C4-2B (cell line): ENCODE data around the gene ADAP1.

Experiments used
- H3K27ac ChIP-seq: fragments of 450-650 bp; 2 replicates; pipeline ENCODE4 v1.5.1; 2017
- CTCF ChIP-seq: fragments of 450-650 bp; conservative IDR thresholded peaks from 2 replicates; pipeline ENCODE4 v1.5.1; 2017; ENCODE audit warnings: mild to moderate bottlenecking
- ZFX ChIP-seq: fragments of 450-650 bp; IDR thresholded peaks from 2 replicates; pipeline ENCODE4 v1.6.1; 2017

ADAP1 gene

DNA sequence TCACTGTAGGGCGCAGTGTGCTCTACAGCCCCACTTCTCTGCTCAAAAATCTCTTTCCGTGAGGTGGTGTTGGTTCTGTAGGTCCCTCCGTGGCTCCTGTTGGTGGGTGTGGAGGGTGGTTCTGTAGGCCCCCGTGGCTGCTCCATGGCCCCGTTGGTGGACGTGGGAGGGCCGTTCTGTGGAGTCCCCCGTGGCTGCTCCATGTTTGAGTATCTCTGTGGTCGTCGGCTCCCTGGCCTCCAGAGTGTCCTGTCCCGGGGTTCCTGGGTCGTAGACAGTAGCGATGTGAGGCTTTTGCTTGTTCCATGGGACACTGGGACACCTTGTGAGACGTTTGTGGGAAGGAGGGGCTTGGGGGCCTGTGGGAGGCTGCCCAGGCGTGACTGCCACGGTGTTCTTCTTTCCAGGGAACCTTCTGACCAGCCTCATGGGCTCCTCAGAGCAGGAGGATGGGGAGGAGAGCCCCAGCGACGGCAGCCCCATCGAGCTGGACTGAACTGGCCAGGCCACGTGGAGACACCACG, 59.5 kb downstream of the ADAP1 start:
- TF ChIP-seq CTCF (no peak), ZFX (no peak)
- no peak overlapping the region for H3K27ac ChIP-seq

GRCh38 chr7:894164-894867, 60.2 kb downstream of the ADAP1 start:
- H3K27ac ChIP-seq = no peak overlapping the region
- TF ChIP-seq CTCF (no peak), ZFX (no peak)

DNA sequence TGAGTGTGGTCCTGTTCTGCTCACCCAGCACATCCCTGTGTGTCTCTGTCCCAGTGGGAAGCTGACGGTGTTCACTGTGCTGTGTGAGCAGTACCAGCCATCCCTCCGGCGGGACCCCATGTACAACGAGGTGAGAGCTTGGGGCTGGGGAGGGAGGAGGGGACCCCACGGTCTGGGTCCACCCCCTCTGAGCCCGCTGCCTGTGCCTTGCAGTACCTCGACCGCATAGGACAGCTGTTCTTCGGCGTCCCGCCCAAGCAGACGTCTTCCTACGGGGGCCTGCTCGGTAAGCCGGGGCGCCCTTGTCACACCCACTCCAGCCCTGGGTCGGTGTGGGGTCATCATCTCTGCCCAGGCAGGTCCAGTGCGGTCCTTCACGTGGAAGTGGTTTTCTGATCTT, 60.8 kb downstream of the ADAP1 start:
- H3K27ac ChIP-seq = no peak overlapping the region
- TF ChIP-seq ZFX (no peak), CTCF (no peak)

GRCh38 chr7:892648-893593, 61.6 kb downstream of the ADAP1 start:
- H3K27ac ChIP-seq = no peak overlapping the region
- TF ChIP-seq CTCF (no peak), ZFX (no peak)

DNA sequence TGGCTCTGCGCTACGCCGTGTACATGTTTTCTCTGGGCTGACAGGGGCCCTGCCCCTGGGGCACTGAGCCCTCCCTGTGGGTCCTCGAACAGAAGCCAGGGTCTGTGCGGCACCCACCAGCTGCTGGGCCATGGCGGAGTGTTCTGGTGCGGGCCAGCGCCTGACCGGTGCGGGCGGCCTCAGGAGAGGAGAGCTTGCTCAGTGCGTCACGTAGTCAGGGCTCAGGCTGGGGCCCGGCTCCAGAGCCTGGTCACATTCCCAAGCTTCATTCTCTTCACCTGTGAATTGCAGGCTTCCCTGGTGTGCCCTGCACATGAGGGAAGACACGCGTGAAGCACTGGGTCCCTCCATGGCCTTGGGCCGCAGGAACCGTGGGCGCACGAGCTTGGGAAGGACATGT, 62.7 kb downstream of the ADAP1 start:
- no peak for TF ChIP-seq ZFX
- TF ChIP-seq CTCF = no peak
- no peak overlapping the region for H3K27ac ChIP-seq

GRCh38 chr7:891291-891690, 63.2 kb downstream of the ADAP1 start:
- TF ChIP-seq ZFX = no peak
- TF ChIP-seq CTCF = no peak
- no peak overlapping the region for H3K27ac ChIP-seq

DNA sequence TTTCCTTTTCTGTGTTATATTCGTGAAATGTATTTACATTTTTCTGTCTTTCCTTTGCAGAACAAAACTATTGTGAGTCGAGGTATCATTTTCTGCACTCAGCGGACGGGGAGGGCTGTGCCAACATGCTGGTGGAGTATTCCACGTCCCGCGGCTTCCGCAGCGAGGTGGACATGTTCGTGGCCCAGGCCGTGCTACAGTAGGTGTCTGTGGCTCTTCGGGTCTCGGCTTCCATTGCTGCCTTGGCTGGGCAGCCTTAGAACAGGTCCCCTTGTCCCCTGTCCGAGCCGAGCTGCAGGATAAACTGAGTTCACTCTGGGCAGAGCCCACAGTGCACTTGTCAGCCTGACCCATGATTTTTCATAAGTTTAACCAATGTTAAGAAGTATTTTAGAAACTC, 63.6 kb downstream of the ADAP1 start:
- no peak overlapping the region for H3K27ac ChIP-seq

More for the DNA sequence above, 63.6 kb downstream of the ADAP1 start:
- no peak for TF ChIP-seq CTCF
- TF ChIP-seq ZFX = no peak
